ENCODE results near the gene CSMD2. TPM values are rescaled to one million over a fixed set of nuclear protein-coding genes. Genes with fewer than 3 reads are reported as not detected.
"Not testable (repeated sequence)": the region's sequence is repeated elsewhere in the genome, so short reads cannot be mapped to it uniquely, and the experiment has no call there.

Gene CSMD2
- total RNA-seq, 1 donor from 2014 or later: 0.55 TPM

GRCh38 chr1:34108711-34109110 lies 56.3 kb downstream of the CSMD2 start:
- Mint-ChIP-seq H3K9me3 (ENCODE audit: low read depth) (peaks cover 13% of the 10 kb centered on the region), H3K27me3 (ENCODE audit: low read depth) (no peaks in the 10 kb centered on the region), H3K4me3 (ENCODE audit: unreplicated experiment) (no peak overlapping the region), H3K36me3 (ENCODE audit: low read depth) (no peaks in the 10 kb centered on the region), H3K27ac (ENCODE audit: unreplicated experiment) (no peak overlapping the region), H3K4me1 (ENCODE audit: low read depth) (no peaks in the 10 kb centered on the region)
- TF ChIP-seq CTCF (IDR thresholded peaks at IDR 0.05): no peak
- no peak for DNase-seq (ENCODE audit: low spot score)

GRCh38 chr1:34108269-34108668 lies 56.8 kb downstream of the CSMD2 start:
- no peak for TF ChIP-seq CTCF (IDR thresholded peaks at IDR 0.05)
- H3K36me3 Mint-ChIP-seq (ENCODE audit: low read depth): no peaks in the 10 kb centered on the region
- H3K4me3 Mint-ChIP-seq (ENCODE audit: unreplicated experiment): no peak overlapping the region
- no peaks in the 10 kb centered on the region for H3K4me1 Mint-ChIP-seq (ENCODE audit: low read depth)
- DNase-seq (ENCODE audit: low spot score): no peak
- no peaks in the 10 kb centered on the region for H3K27me3 Mint-ChIP-seq (ENCODE audit: low read depth)
- H3K9me3 Mint-ChIP-seq (ENCODE audit: low read depth): peaks cover 11% of the 10 kb centered on the region
- H3K27ac Mint-ChIP-seq (ENCODE audit: unreplicated experiment): no peak overlapping the region

- no peak for TF ChIP-seq CTCF (IDR thresholded peaks at IDR 0.05)
- Mint-ChIP-seq H3K4me3 (ENCODE audit: unreplicated experiment) (no peak overlapping the region), H3K36me3 (ENCODE audit: low read depth) (no peaks in the 10 kb centered on the region), H3K4me1 (ENCODE audit: low read depth) (no peaks in the 10 kb centered on the region), H3K9me3 (ENCODE audit: low read depth) (peaks cover 6% of the 10 kb centered on the region), H3K27ac (ENCODE audit: unreplicated experiment) (no peak overlapping the region), H3K27me3 (ENCODE audit: low read depth) (no peaks in the 10 kb centered on the region)
- no peak for DNase-seq (ENCODE audit: low spot score)
These were observed 63.9 kb downstream of the CSMD2 start for GRCh38 chr1:34101151-34101550.

- TF ChIP-seq CTCF (IDR thresholded peaks at IDR 0.05): no peak
- H3K27me3 Mint-ChIP-seq (ENCODE audit: low read depth): no peaks in the 10 kb centered on the region
- H3K4me3 Mint-ChIP-seq (ENCODE audit: unreplicated experiment): no peak overlapping the region
- DNase-seq (ENCODE audit: low spot score): no peak
- peaks cover 3% of the 10 kb centered on the region for H3K9me3 Mint-ChIP-seq (ENCODE audit: low read depth)
- H3K27ac Mint-ChIP-seq (ENCODE audit: unreplicated experiment): no peak overlapping the region
- H3K36me3 Mint-ChIP-seq (ENCODE audit: low read depth): no peaks in the 10 kb centered on the region
- no peaks in the 10 kb centered on the region for H3K4me1 Mint-ChIP-seq (ENCODE audit: low read depth)
These were observed 64.7 kb downstream of the CSMD2 start for GRCh38 chr1:34100332-34100731.

- not testable (repeated sequence) for H3K4me3 Mint-ChIP-seq (ENCODE audit: unreplicated experiment); H3K4me1 Mint-ChIP-seq (ENCODE audit: low read depth); DNase-seq (ENCODE audit: low spot score); H3K27ac Mint-ChIP-seq (ENCODE audit: unreplicated experiment); H3K36me3 Mint-ChIP-seq (ENCODE audit: low read depth); H3K27me3 Mint-ChIP-seq (ENCODE audit: low read depth)
- H3K9me3 Mint-ChIP-seq (ENCODE audit: low read depth): peaks cover 28% of the 10 kb centered on the region
These were observed 72.6 kb downstream of the CSMD2 start for GRCh38 chr1:34092399-34092798.

- H3K4me1 Mint-ChIP-seq (ENCODE audit: low read depth): no peaks in the 10 kb centered on the region
- peaks cover 39% of the 10 kb centered on the region for H3K9me3 Mint-ChIP-seq (ENCODE audit: low read depth)
- no peak for DNase-seq (ENCODE audit: low spot score)
- H3K27me3 Mint-ChIP-seq (ENCODE audit: low read depth): no peaks in the 10 kb centered on the region
- no peak for TF ChIP-seq CTCF (IDR thresholded peaks at IDR 0.05)
- no peaks in the 10 kb centered on the region for H3K36me3 Mint-ChIP-seq (ENCODE audit: low read depth)
- H3K27ac Mint-ChIP-seq (ENCODE audit: unreplicated experiment): no peak overlapping the region
- no peak overlapping the region for H3K4me3 Mint-ChIP-seq (ENCODE audit: unreplicated experiment)
These were observed 75.3 kb downstream of the CSMD2 start for GRCh38 chr1:34089731-34090130.
